Chondrocyte (in vitro differentiated cells): ENCODE data around the gene APC. TPM values are rescaled to one million over a fixed set of nuclear protein-coding genes. Genes with fewer than 3 reads are reported as not detected.
A peak's percentile ranks its signal among the peaks of the same experiment; 100 is the strongest.

Source experiments
- DNase-seq: peaks from one replicate; pipeline ENCODE4 v3.0.0; 2021; ENCODE audit warnings: mixed read lengths, low spot score
- H3K27ac Mint-ChIP-seq: one replicate; pipeline ENCODE4 v1.8.0; 2021; ENCODE audit warnings: mild to moderate bottlenecking, moderate library complexity, mixed read lengths; ENCODE audit not compliant: unreplicated experiment
- H3K27me3 Mint-ChIP-seq: 2 replicates; pipeline ENCODE4 v1.8.0; 2021; ENCODE audit warnings: low read depth, mixed read lengths
- H3K36me3 Mint-ChIP-seq: 2 replicates; pipeline ENCODE4 v1.8.0; 2021; ENCODE audit warnings: low read depth, mixed read lengths
- H3K4me1 Mint-ChIP-seq: 2 replicates; pipeline ENCODE4 v1.8.0; 2021; ENCODE audit warnings: low read depth, mild to moderate bottlenecking, mixed read lengths
- H3K4me3 Mint-ChIP-seq: one replicate; pipeline ENCODE4 v1.8.0; 2021; ENCODE audit warnings: mild to moderate bottlenecking, moderate library complexity, mixed read lengths; ENCODE audit not compliant: unreplicated experiment
- H3K9me3 Mint-ChIP-seq: 2 replicates; pipeline ENCODE4 v1.8.0; 2021; ENCODE audit warnings: low read depth, mixed read lengths
- total RNA-seq: library from RNA; stranded (reverse); gene quantifications from 3 replicates; pipeline ENCODE4 v1.2.1, GENCODE V29; 2021
- TF ChIP-seq, protein P1 (sequence below): fragments of 200-600 bp; sonication (generic); IDR thresholded peaks from 2 replicates; pipeline ENCODE4 v1.5.0; 2021; ENCODE audit warnings: antibody characterized with exemption, mild to moderate bottlenecking, moderate library complexity

APC gene
- total RNA-seq, 1 donor from 2014 or later = 48.7 TPM

- DNase-seq = no peak
- Mint-ChIP-seq H3K36me3 (no peaks in the 10 kb centered on the region), H3K9me3 (no peaks in the 10 kb centered on the region), H3K27ac (no peak overlapping the region), H3K27me3 (no peaks in the 10 kb centered on the region), H3K4me1 (peaks cover 4% of the 10 kb centered on the region), H3K4me3 (no peak overlapping the region)
- TF ChIP-seq, protein P1, sequence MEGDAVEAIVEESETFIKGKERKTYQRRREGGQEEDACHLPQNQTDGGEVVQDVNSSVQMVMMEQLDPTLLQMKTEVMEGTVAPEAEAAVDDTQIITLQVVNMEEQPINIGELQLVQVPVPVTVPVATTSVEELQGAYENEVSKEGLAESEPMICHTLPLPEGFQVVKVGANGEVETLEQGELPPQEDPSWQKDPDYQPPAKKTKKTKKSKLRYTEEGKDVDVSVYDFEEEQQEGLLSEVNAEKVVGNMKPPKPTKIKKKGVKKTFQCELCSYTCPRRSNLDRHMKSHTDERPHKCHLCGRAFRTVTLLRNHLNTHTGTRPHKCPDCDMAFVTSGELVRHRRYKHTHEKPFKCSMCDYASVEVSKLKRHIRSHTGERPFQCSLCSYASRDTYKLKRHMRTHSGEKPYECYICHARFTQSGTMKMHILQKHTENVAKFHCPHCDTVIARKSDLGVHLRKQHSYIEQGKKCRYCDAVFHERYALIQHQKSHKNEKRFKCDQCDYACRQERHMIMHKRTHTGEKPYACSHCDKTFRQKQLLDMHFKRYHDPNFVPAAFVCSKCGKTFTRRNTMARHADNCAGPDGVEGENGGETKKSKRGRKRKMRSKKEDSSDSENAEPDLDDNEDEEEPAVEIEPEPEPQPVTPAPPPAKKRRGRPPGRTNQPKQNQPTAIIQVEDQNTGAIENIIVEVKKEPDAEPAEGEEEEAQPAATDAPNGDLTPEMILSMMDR = no peak
Measured at GRCh38 chr5:112732131-112732530, 5.6 kb upstream of the APC start.

DNA sequence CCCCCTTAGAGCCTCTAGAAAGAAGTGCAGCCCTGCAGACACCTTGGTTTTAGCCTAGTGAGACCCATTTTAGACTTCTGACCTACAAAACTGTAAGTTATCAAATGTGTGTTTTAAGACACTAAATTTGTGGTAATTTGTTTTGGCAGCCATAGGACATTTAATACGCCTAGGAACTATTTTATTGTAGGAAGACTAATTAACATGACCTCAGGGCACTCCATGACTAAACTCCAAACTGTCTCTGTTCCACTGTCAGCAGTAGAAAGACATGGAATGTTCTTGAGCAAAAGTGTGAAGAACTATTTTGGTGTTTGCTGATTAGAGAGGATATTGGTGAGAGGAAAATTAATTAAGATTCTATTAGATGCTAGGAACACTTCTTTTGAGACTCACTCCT, 4.1 kb upstream of the APC start:
- Mint-ChIP-seq H3K27ac (no peak overlapping the region), H3K9me3 (no peaks in the 10 kb centered on the region), H3K27me3 (no peaks in the 10 kb centered on the region), H3K4me1 (peaks cover 16% of the 10 kb centered on the region), H3K4me3 (no peak overlapping the region), H3K36me3 (no peaks in the 10 kb centered on the region)
- TF ChIP-seq, protein P1 = no peak
- no peak for DNase-seq

GRCh38 chr5:112734597-112734996, 3.1 kb upstream of the APC start:
- no peak overlapping the region for H3K27ac Mint-ChIP-seq
- no peaks in the 10 kb centered on the region for H3K9me3 Mint-ChIP-seq

DNA sequence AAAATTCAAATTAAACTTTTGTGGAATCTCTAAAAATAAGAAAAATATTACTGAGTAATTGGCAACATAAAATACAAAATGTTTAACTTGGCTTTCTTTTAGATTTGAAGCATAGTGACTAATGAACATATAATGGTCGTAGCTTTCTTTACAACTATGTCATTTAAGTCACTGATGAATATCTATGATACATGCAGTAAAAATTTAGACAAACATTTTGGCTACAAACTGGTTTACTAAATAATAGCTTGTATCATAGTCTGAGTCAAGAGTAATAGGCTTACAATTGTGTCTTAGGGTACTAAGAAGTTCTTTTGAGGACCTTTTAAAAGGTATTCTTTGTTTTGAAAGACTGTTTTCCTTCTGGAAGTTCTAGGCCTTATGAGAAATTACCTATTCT, 2.0 kb upstream of the APC start:
- no peaks in the 10 kb centered on the region for H3K27me3 Mint-ChIP-seq
- H3K36me3 Mint-ChIP-seq = no peaks in the 10 kb centered on the region
- no peak overlapping the region for H3K27ac Mint-ChIP-seq
- peaks cover 21% of the 10 kb centered on the region for H3K4me1 Mint-ChIP-seq
- H3K9me3 Mint-ChIP-seq = no peaks in the 10 kb centered on the region
- no peak for DNase-seq
- no peak overlapping the region for H3K4me3 Mint-ChIP-seq
- TF ChIP-seq, protein P1 = no peak

More at GRCh38 chr5:112734597-112734996, 3.1 kb upstream of the APC start:
- H3K36me3 Mint-ChIP-seq = no peaks in the 10 kb centered on the region
- TF ChIP-seq, protein P1 = no peak
- H3K4me3 Mint-ChIP-seq = no peak overlapping the region
- DNase-seq = no peak
- peaks cover 21% of the 10 kb centered on the region for H3K4me1 Mint-ChIP-seq
- no peaks in the 10 kb centered on the region for H3K27me3 Mint-ChIP-seq

- Mint-ChIP-seq H3K4me1 (peaks cover 21% of the 10 kb centered on the region), H3K27ac (peak overlapping the region; percentile 98), H3K36me3 (no peaks in the 10 kb centered on the region), H3K4me3 (peak overlapping the region; percentile 99), H3K9me3 (no peaks in the 10 kb centered on the region), H3K27me3 (no peaks in the 10 kb centered on the region)
- no peak for DNase-seq
- TF ChIP-seq, protein P1 = no peak
Measured at GRCh38 chr5:112737070-112737462, 619 bp upstream of the APC start.
